HepG2 (cell line): Measurements from ENCODE around the gene TPRG1L. TPM values are rescaled to one million over a fixed set of nuclear protein-coding genes. Genes with fewer than 3 reads are reported as not detected.
A peak's percentile ranks its signal among the peaks of the same experiment; 100 is the strongest.

Source experiments
- ARNT2 ChIP-seq: sonication (generic); formaldehyde crosslinking; IDR thresholded peaks from 2 replicates; pipeline ENCODE4 v1.8.0; 2022; ENCODE audit warnings: mild to moderate bottlenecking, low read depth, missing genetic modification reagents, moderate library complexity
- ATRX ChIP-seq: sonication (generic); formaldehyde crosslinking; IDR thresholded peaks from 2 replicates; pipeline ENCODE4 v1.4.0; 2020; ENCODE audit warnings: missing genetic modification reagents, borderline replicate concordance
- CBX1 ChIP-seq: IDR thresholded peaks from one replicate; pipeline ENCODE4 v1.6.1; 2016; ENCODE audit warnings: antibody characterized with exemption, low read depth
- CBX5 ChIP-seq: sonication (generic); formaldehyde crosslinking; IDR thresholded peaks from 2 replicates; pipeline ENCODE4 v1.4.0; 2020; ENCODE audit warnings: missing genetic modification reagents, borderline replicate concordance
- CCDC6 ChIP-seq: sonication (generic); formaldehyde crosslinking; IDR thresholded peaks from 2 replicates; pipeline ENCODE4 v1.8.1; 2022; ENCODE audit warnings: mild to moderate bottlenecking, missing genetic modification reagents, moderate library complexity
- ELF3 ChIP-seq: IDR thresholded peaks from 2 replicates; pipeline ENCODE4 v1.6.1; 2016; ENCODE audit warnings: missing genetic modification reagents, missing compliant biosample characterization
- GATAD2A ChIP-seq: IDR thresholded peaks from 2 replicates; pipeline ENCODE4 v1.6.1; 2016
- HDAC1 ChIP-seq: sonication (generic); formaldehyde crosslinking; IDR thresholded peaks from 2 replicates; pipeline ENCODE4 v1.5.1; 2020; ENCODE audit warnings: mild to moderate bottlenecking, missing genetic modification reagents
- MED1 ChIP-seq: sonication (generic); formaldehyde crosslinking; IDR thresholded peaks from 2 replicates; pipeline ENCODE4 v1.4.0; 2020; ENCODE audit warnings: missing genetic modification reagents
- NR2C2 ChIP-seq: sonication (generic); formaldehyde crosslinking; IDR thresholded peaks from 2 replicates; pipeline ENCODE4 v1.4.0; 2020; ENCODE audit warnings: missing genetic modification reagents, mild to moderate bottlenecking, moderate library complexity, borderline replicate concordance
- PRMT3 ChIP-seq: sonication (generic); formaldehyde crosslinking; IDR thresholded peaks from 2 replicates; pipeline ENCODE4 v1.8.1; 2022; ENCODE audit warnings: low read depth, mild to moderate bottlenecking, moderate library complexity, missing genetic modification reagents, borderline replicate concordance
- RFX1 ChIP-seq: fragments of 450-650 bp; IDR thresholded peaks from 2 replicates; pipeline ENCODE4 v1.6.1; 2017
- RFX5 ChIP-seq: IDR thresholded peaks from 2 replicates; pipeline ENCODE4 v1.6.1; 2011; ENCODE audit warnings: low read depth, low read length, improper control_type of control experiment
- SPEN ChIP-seq: sonication (generic); formaldehyde crosslinking; IDR thresholded peaks from 2 replicates; pipeline ENCODE4 v1.5.1; 2020; ENCODE audit warnings: low read depth, mild to moderate bottlenecking, missing genetic modification reagents
- YEATS2 ChIP-seq: sonication (generic); formaldehyde crosslinking; IDR thresholded peaks from 2 replicates; pipeline ENCODE4 v1.4.0; 2020; ENCODE audit warnings: missing genetic modification reagents, borderline replicate concordance
- ZBTB21 ChIP-seq: sonication (generic); formaldehyde crosslinking; IDR thresholded peaks from 2 replicates; pipeline ENCODE4 v1.4.0; 2020; ENCODE audit warnings: missing genetic modification reagents
- ZBTB7A ChIP-seq: sonication (generic); formaldehyde crosslinking; IDR thresholded peaks from 2 replicates; pipeline ENCODE4 v1.8.0; 2022; ENCODE audit warnings: mild to moderate bottlenecking, missing genetic modification reagents
- ZNF282 ChIP-seq: fragments of 450-650 bp; IDR thresholded peaks from 2 replicates; pipeline ENCODE4 v1.6.1; 2018; ENCODE audit not compliant: partially characterized antibody
- ZNF446 ChIP-seq: sonication (generic); formaldehyde crosslinking; IDR thresholded peaks from 2 replicates; pipeline ENCODE4 v1.5.0; 2020; ENCODE audit warnings: mild to moderate bottlenecking, missing genetic modification reagents
- ZNF549 ChIP-seq: sonication (generic); formaldehyde crosslinking; IDR thresholded peaks from 2 replicates; pipeline ENCODE4 v1.5.0; 2020; ENCODE audit warnings: missing genetic modification reagents
- ZNF605 ChIP-seq: sonication (generic); formaldehyde crosslinking; IDR thresholded peaks from 2 replicates; pipeline ENCODE4 v1.8.0; 2022; ENCODE audit warnings: mild to moderate bottlenecking, missing genetic modification reagents
- polyA plus RNA-seq, 8 experiments: library from polyadenylated mRNA; depleted of rRNA in 3 of 8; stranded (reverse) in 7 of 8; unstranded in 1 of 8; fragments of >200 nt; fragmentation: Illumina TruSeq in 4 of 8; extraction: Trizol in 4 of 8; gene quantifications; 2 replicates each; pipeline versions ENCODE4 v1.2.1 to v1.2.3, GENCODE V29; 2011 to 2016; ENCODE audit warnings: low read depth in 4 of 8, missing spikeins in 1 of 8, mixed read lengths in 1 of 8; ENCODE audit not compliant: insufficient read depth in 1 of 8
- total RNA-seq, 5 experiments: library from RNA; depleted of rRNA; stranded (reverse); fragments of >200 nt; fragmentation: Illumina TruSeq; extraction: Trizol; gene quantifications; 2 replicates each; pipeline ENCODE4 v1.2.3, GENCODE V29; 2016; ENCODE audit warnings: low read depth in 1 of 5
- TF ChIP-seq, protein P1 (sequence below): sonication (generic); formaldehyde crosslinking; IDR thresholded peaks from 2 replicates; pipeline ENCODE4 v1.8.0; 2022; ENCODE audit warnings: missing genetic modification reagents, mild to moderate bottlenecking, borderline replicate concordance
- TF ChIP-seq, protein P2 (sequence below): IDR thresholded peaks from 2 replicates; pipeline ENCODE4 v1.6.1; 2016; ENCODE audit warnings: control low read depth
- TF ChIP-seq, protein P3 (sequence below): sonication (generic); formaldehyde crosslinking; IDR thresholded peaks from 2 replicates; pipeline ENCODE4 v1.4.0; 2020; ENCODE audit warnings: missing genetic modification reagents, borderline replicate concordance

TPRG1L gene
- total and polyA plus RNA-seq, 2 of the 13 experiments (the other 11 are each of a cell fraction or from before 2014, with no cell fraction given), result 21.3 to 37.4 TPM

DNA sequence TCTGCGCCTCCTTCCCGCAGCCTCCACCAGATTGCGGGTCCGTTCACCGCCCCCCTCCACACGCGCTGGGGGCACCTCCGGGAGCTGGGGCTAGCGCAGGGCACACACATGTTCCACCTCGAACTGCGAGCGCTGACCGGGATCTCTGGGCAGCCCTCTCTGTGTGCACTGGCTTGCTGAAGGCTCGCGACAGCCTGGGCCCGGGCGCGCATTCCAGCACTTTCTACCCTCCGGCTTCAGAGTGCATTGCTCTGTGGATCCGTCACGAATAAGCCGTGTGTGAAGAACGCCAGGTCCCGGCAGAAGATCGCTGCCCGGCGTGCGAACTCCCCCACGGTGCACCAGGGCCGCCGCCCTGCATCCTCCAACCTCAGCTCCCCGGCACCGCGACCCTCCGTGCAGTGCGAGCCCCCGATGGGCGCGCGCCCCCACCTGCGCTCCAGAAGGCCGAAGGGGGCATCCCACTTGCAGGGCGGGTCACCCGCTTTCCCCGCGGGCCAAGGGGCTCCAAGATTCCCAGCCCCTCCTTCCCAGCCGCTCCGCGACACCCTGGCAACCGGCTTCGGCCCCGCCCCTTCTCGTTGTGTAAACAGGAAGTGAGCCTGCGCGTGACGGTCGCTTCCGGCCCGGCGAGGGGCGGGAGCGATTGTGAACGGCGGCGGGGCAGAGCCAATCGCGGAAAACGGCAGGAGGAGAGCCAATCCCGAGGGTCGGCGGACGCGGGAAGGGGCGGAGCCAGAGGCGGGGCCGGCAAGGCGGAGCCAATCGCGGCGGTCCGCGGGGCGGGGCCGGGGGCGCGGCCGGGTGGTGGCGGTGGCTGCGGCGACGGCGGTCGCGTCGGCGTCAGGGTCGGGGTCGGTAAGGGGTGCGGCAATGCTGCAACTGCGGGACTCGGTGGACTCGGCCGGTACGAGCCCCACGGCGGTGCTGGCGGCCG lies at the start of gene TPRG1L (continued):
- TF ChIP-seq PRMT3 (CRISPR knock-in tag) (0 out of 2 replicates have a peak, but pooled peaks have one; percentile 36), ATRX (CRISPR knock-in tag) (no peak), ZNF446 (no peak), CBX5 (no peak), GATAD2A (CRISPR knock-in tag) (peak; percentile 25; the same call in 1 of the 2 replicates), YEATS2 (CRISPR knock-in tag) (peak; percentile 87; the same call in 1 of the 2 replicates), SPEN (CRISPR knock-in tag) (peak; percentile 68), ZNF605 (peak; percentile 45; the same call in 1 of the 2 replicates), ZNF282 (no peak), HDAC1 (CRISPR knock-in tag) (peak; percentile 82; the same call in 1 of the 2 replicates), RFX5 (0 out of 2 replicates have a peak, but pooled peaks have one; percentile 33), ELF3 (CRISPR knock-in tag) (peak; percentile 45; the same call in 1 of the 2 replicates), ZNF549 (no peak), MED1 (CRISPR knock-in tag) (peak; percentile 32; the same call in 1 of the 2 replicates), CCDC6 (CRISPR knock-in tag) (no peak), ARNT2 (CRISPR knock-in tag) (peak; percentile 35; the same call in 1 of the 2 replicates), ZBTB7A (CRISPR knock-in tag) (peak; percentile 79), RFX1 (peak; percentile 75; the same call in 1 of the 2 replicates), CBX1 (no peak), NR2C2 (peak; percentile 54), ZBTB21 (CRISPR knock-in tag) (no peak)
- TF ChIP-seq, protein P1, sequence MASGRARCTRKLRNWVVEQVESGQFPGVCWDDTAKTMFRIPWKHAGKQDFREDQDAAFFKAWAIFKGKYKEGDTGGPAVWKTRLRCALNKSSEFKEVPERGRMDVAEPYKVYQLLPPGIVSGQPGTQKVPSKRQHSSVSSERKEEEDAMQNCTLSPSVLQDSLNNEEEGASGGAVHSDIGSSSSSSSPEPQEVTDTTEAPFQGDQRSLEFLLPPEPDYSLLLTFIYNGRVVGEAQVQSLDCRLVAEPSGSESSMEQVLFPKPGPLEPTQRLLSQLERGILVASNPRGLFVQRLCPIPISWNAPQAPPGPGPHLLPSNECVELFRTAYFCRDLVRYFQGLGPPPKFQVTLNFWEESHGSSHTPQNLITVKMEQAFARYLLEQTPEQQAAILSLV (CRISPR knock-in tag), result 0 out of 2 replicates have a peak, but pooled peaks have one; percentile 41
- TF ChIP-seq, protein P2, sequence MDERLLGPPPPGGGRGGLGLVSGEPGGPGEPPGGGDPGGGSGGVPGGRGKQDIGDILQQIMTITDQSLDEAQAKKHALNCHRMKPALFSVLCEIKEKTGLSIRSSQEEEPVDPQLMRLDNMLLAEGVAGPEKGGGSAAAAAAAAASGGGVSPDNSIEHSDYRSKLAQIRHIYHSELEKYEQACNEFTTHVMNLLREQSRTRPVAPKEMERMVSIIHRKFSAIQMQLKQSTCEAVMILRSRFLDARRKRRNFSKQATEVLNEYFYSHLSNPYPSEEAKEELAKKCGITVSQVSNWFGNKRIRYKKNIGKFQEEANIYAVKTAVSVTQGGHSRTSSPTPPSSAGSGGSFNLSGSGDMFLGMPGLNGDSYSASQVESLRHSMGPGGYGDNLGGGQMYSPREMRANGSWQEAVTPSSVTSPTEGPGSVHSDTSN, result peak; percentile 79
- TF ChIP-seq, protein P3, sequence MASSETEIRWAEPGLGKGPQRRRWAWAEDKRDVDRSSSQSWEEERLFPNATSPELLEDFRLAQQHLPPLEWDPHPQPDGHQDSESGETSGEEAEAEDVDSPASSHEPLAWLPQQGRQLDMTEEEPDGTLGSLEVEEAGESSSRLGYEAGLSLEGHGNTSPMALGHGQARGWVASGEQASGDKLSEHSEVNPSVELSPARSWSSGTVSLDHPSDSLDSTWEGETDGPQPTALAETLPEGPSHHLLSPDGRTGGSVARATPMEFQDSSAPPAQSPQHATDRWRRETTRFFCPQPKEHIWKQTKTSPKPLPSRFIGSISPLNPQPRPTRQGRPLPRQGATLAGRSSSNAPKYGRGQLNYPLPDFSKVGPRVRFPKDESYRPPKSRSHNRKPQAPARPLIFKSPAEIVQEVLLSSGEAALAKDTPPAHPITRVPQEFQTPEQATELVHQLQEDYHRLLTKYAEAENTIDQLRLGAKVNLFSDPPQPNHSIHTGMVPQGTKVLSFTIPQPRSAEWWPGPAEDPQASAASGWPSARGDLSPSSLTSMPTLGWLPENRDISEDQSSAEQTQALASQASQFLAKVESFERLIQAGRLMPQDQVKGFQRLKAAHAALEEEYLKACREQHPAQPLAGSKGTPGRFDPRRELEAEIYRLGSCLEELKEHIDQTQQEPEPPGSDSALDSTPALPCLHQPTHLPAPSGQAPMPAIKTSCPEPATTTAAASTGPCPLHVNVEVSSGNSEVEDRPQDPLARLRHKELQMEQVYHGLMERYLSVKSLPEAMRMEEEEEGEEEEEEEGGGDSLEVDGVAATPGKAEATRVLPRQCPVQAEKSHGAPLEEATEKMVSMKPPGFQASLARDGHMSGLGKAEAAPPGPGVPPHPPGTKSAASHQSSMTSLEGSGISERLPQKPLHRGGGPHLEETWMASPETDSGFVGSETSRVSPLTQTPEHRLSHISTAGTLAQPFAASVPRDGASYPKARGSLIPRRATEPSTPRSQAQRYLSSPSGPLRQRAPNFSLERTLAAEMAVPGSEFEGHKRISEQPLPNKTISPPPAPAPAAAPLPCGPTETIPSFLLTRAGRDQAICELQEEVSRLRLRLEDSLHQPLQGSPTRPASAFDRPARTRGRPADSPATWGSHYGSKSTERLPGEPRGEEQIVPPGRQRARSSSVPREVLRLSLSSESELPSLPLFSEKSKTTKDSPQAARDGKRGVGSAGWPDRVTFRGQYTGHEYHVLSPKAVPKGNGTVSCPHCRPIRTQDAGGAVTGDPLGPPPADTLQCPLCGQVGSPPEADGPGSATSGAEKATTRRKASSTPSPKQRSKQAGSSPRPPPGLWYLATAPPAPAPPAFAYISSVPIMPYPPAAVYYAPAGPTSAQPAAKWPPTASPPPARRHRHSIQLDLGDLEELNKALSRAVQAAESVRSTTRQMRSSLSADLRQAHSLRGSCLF (CRISPR knock-in tag), result no peak
